Body of pancreas (tissue), 4 donors: Measurements from ENCODE around the gene GPR3.

Source experiments
- CTCF ChIP-seq, 7 experiments: fragments of 450-650 bp in 4 of 7; fragments of 200-600 bp in 3 of 7; sonication (generic) in 3 of 7; IDR thresholded peaks; one replicate each; pipeline ENCODE4 v1.5.1; 2016 to 2019; ENCODE audit warnings: antibody characterized with exemption in 7 of 7
- POLR2A ChIP-seq, 3 donors: fragments of 450-650 bp; IDR thresholded peaks; one replicate each; pipeline ENCODE4 v1.6.1; 2016; ENCODE audit warnings: antibody characterized with exemption in 3 of 3, mild to moderate bottlenecking in 2 of 3

- no peak for TF ChIP-seq CTCF (IDR thresholded peaks at IDR 0.05)
- TF ChIP-seq POLR2A (IDR thresholded peaks at IDR 0.05): no peak
Observed at GRCh38 chr1:27380766-27381733, 11.4 kb upstream of the GPR3 start.
